Measurements from ENCODE around the gene AP3D1.
"Not testable (repeated sequence)": the region's sequence is repeated elsewhere in the genome, so short reads cannot be mapped to it uniquely, and the experiment has no call there.

AP3D1 gene

GRCh38 chr19:2132191-2132590 is 19.2 kb downstream of the AP3D1 start:
- in situ Hi-C loops (cut with MboI; ENCODE audit: low pct_unique_long_range_greater_than_20kb, low sequenced_read_pairs): no loop called here
- DNase-seq: no peak

- in situ Hi-C loops (cut with MboI; ENCODE audit: low pct_unique_long_range_greater_than_20kb, low sequenced_read_pairs); DNase-seq: not testable (repeated sequence)
Observed at GRCh38 chr19:2131012-2131975, 20.1 kb downstream of the AP3D1 start.

- DNase-seq: no peak
- in situ Hi-C loops (cut with MboI; ENCODE audit: low pct_unique_long_range_greater_than_20kb, low sequenced_read_pairs): no loop called here
Observed at GRCh38 chr19:2129892-2130770, 21.2 kb downstream of the AP3D1 start.

- no peak for DNase-seq
- in situ Hi-C loops (cut with MboI; ENCODE audit: low pct_unique_long_range_greater_than_20kb, low sequenced_read_pairs): no loop called here
Observed at GRCh38 chr19:2129486-2129885, 21.9 kb downstream of the AP3D1 start.

GRCh38 chr19:2129022-2129421 is 22.3 kb downstream of the AP3D1 start:
- in situ Hi-C loops (cut with MboI; ENCODE audit: low pct_unique_long_range_greater_than_20kb, low sequenced_read_pairs): no loop called here
- no peak for DNase-seq

GRCh38 chr19:2128252-2128651 is 23.1 kb downstream of the AP3D1 start:
- in situ Hi-C loops (cut with MboI; ENCODE audit: low pct_unique_long_range_greater_than_20kb, low sequenced_read_pairs); DNase-seq: not testable (repeated sequence)

GRCh38 chr19:2127758-2128157 is 23.6 kb downstream of the AP3D1 start:
- in situ Hi-C loops (cut with MboI; ENCODE audit: low pct_unique_long_range_greater_than_20kb, low sequenced_read_pairs): no loop called here
- DNase-seq: no peak

GRCh38 chr19:2126879-2127518 is 24.4 kb downstream of the AP3D1 start:
- in situ Hi-C loops (cut with MboI; ENCODE audit: low pct_unique_long_range_greater_than_20kb, low sequenced_read_pairs): no loop called here
- DNase-seq: no peak

GRCh38 chr19:2123682-2124387 is 27.5 kb downstream of the AP3D1 start:
- in situ Hi-C loops (cut with MboI; ENCODE audit: low pct_unique_long_range_greater_than_20kb, low sequenced_read_pairs): no loop called here
- no peak for DNase-seq

GRCh38 chr19:2122982-2123381 is 28.4 kb downstream of the AP3D1 start:
- DNase-seq: no peak
- in situ Hi-C loops (cut with MboI; ENCODE audit: low pct_unique_long_range_greater_than_20kb, low sequenced_read_pairs): no loop called here

GRCh38 chr19:2122251-2122650 is 29.1 kb downstream of the AP3D1 start:
- no peak for DNase-seq
- in situ Hi-C loops (cut with MboI; ENCODE audit: low pct_unique_long_range_greater_than_20kb, low sequenced_read_pairs): no loop called here

- DNase-seq: no peak
- in situ Hi-C loops (cut with MboI; ENCODE audit: low pct_unique_long_range_greater_than_20kb, low sequenced_read_pairs): no loop called here
Observed at GRCh38 chr19:2121416-2122051, 29.8 kb downstream of the AP3D1 start.

- in situ Hi-C loops (cut with MboI; ENCODE audit: low pct_unique_long_range_greater_than_20kb, low sequenced_read_pairs): no loop called here
- no peak for DNase-seq
Observed at GRCh38 chr19:2120821-2121220, 30.5 kb downstream of the AP3D1 start.

GRCh38 chr19:2119921-2120785 is 31.2 kb downstream of the AP3D1 start:
- in situ Hi-C loops (cut with MboI; ENCODE audit: low pct_unique_long_range_greater_than_20kb, low sequenced_read_pairs): no loop called here
- no peak for DNase-seq

- no peak for DNase-seq
- in situ Hi-C loops (cut with MboI; ENCODE audit: low pct_unique_long_range_greater_than_20kb, low sequenced_read_pairs): no loop called here
Observed at GRCh38 chr19:2118438-2118837, 32.9 kb downstream of the AP3D1 start.

- in situ Hi-C loops (cut with MboI; ENCODE audit: low pct_unique_long_range_greater_than_20kb, low sequenced_read_pairs): no loop called here
- DNase-seq: no peak
Observed at GRCh38 chr19:2117215-2117960, 34.0 kb downstream of the AP3D1 start.

- DNase-seq: no peak
- in situ Hi-C loops (cut with MboI; ENCODE audit: low pct_unique_long_range_greater_than_20kb, low sequenced_read_pairs): no loop called here
Observed at GRCh38 chr19:2116507-2116906, 34.9 kb downstream of the AP3D1 start.

Measured in KBM-7 (cell line).